HEK293 (cell line): Measurements from ENCODE around the gene WDR45B.
A peak's percentile ranks its signal among the peaks of the same experiment; 100 is the strongest.

ENCODE experiments used
- CTCF ChIA-PET: fragments of 350-600 bp; formaldehyde crosslinking; extraction: SDS; loops from one replicate; lab custom pipeline; 2021; ENCODE audit warnings: antibody characterized with exemption; lab: Yijun Ruan, JAX
- POLR2A ChIA-PET: fragments of 300-600 bp; formaldehyde crosslinking; extraction: SDS; loops from one replicate; lab custom pipeline; 2020; ENCODE audit warnings: antibody characterized with exemption, inconsistent platforms; lab: Yijun Ruan, JAX
- H3K27ac ChIP-seq: fragments of 200-500 bp; sonication (Bioruptor generic); 2 replicates; pipeline ENCODE4 v1.5.1; 2014; ENCODE audit warnings: low read depth, low read length, control low read depth, inconsistent platforms; ENCODE audit errors: extremely low read depth
- H3K36me3 ChIP-seq, 2 experiments: fragments of 200-500 bp in 1 of 2; sonication (Bioruptor generic) in 1 of 2; 1 replicate in 1 of 2; 2 replicates in 1 of 2; pipeline ENCODE4 v1.5.1; 2014 to 2017; ENCODE audit warnings: inconsistent platforms in 2 of 2, low read length in 2 of 2; ENCODE audit not compliant: control insufficient read depth in 2 of 2, insufficient read depth in 1 of 2
- H3K4me1 ChIP-seq: fragments of 200-500 bp; sonication (Bioruptor generic); 2 replicates; pipeline ENCODE4 v1.5.1; 2014; ENCODE audit warnings: mild to moderate bottlenecking, low read length, inconsistent platforms; ENCODE audit not compliant: control insufficient read depth, insufficient read depth
- H3K4me3 ChIP-seq: 2 replicates; pipeline ENCODE4 v1.5.1; 2011; ENCODE audit warnings: low read depth, mild to moderate bottlenecking, control low read depth, low read length, moderate library complexity
- H3K9me3 ChIP-seq: fragments of 200-500 bp; sonication (Bioruptor generic); 2 replicates; pipeline ENCODE4 v1.5.1; 2014; ENCODE audit warnings: low read depth, low read length, inconsistent platforms; ENCODE audit not compliant: control insufficient read depth, insufficient read depth
- EGR2 ChIP-seq: fragments of 450-650 bp; formaldehyde crosslinking; IDR thresholded peaks from 2 replicates; pipeline ENCODE4 v1.5.1; 2016; ENCODE audit warnings: low read depth, missing biosample characterization, missing genetic modification characterization
- GLI4 ChIP-seq: fragments of 450-650 bp; formaldehyde crosslinking; IDR thresholded peaks from 2 replicates; pipeline ENCODE4 v1.5.1; 2016; ENCODE audit warnings: missing biosample characterization, missing genetic modification characterization
- GLIS1 ChIP-seq: fragments of 450-650 bp; formaldehyde crosslinking; IDR thresholded peaks from 2 replicates; pipeline ENCODE4 v1.5.1; 2016; ENCODE audit warnings: missing biosample characterization, missing genetic modification characterization
- GLIS2 ChIP-seq: fragments of 450-650 bp; formaldehyde crosslinking; IDR thresholded peaks from 2 replicates; pipeline ENCODE4 v1.5.1; 2016; ENCODE audit warnings: missing biosample characterization, missing genetic modification characterization
- HIC1 ChIP-seq: fragments of 450-650 bp; formaldehyde crosslinking; IDR thresholded peaks from 2 replicates; pipeline ENCODE4 v1.5.1; 2016; ENCODE audit warnings: missing biosample characterization, missing genetic modification characterization
- PBX3 ChIP-seq: sonication (generic); formaldehyde crosslinking; IDR thresholded peaks from 2 replicates; pipeline ENCODE4 v1.8.1; 2022; ENCODE audit warnings: mild to moderate bottlenecking, moderate library complexity, missing genetic modification reagents
- ZEB2 ChIP-seq: fragments of 450-650 bp; formaldehyde crosslinking; IDR thresholded peaks from 2 replicates; pipeline ENCODE4 v1.5.1; 2016; ENCODE audit warnings: missing biosample characterization, missing genetic modification characterization
- ZFHX2 ChIP-seq: fragments of 450-650 bp; formaldehyde crosslinking; conservative IDR thresholded peaks from 2 replicates; pipeline ENCODE4 v1.5.1; 2016; ENCODE audit warnings: missing biosample characterization, missing genetic modification characterization
- ZNF10 ChIP-seq: fragments of 450-650 bp; formaldehyde crosslinking; IDR thresholded peaks from 2 replicates; pipeline ENCODE4 v1.5.1; 2017; ENCODE audit warnings: missing biosample characterization, missing genetic modification characterization
- ZNF121 ChIP-seq: fragments of 450-650 bp; formaldehyde crosslinking; IDR thresholded peaks from 2 replicates; pipeline ENCODE4 v1.5.1; 2016; ENCODE audit warnings: missing biosample characterization, missing genetic modification characterization
- ZNF214 ChIP-seq: fragments of 450-650 bp; formaldehyde crosslinking; IDR thresholded peaks from 2 replicates; pipeline ENCODE4 v1.5.1; 2017; ENCODE audit warnings: missing biosample characterization, mild to moderate bottlenecking, missing genetic modification characterization, borderline replicate concordance
- ZNF223 ChIP-seq: fragments of 450-650 bp; formaldehyde crosslinking; IDR thresholded peaks from 2 replicates; pipeline ENCODE4 v1.5.1; 2016; ENCODE audit warnings: missing biosample characterization, missing genetic modification characterization
- ZNF23 ChIP-seq: fragments of 450-650 bp; formaldehyde crosslinking; IDR thresholded peaks from 2 replicates; pipeline ENCODE4 v1.5.1; 2016; ENCODE audit warnings: missing biosample characterization, missing genetic modification characterization, borderline replicate concordance
- ZNF24 ChIP-seq: fragments of 450-650 bp; formaldehyde crosslinking; IDR thresholded peaks from 2 replicates; pipeline ENCODE4 v1.5.1; 2016; ENCODE audit warnings: missing biosample characterization, missing genetic modification characterization
- ZNF248 ChIP-seq: fragments of 450-650 bp; formaldehyde crosslinking; IDR thresholded peaks from 2 replicates; pipeline ENCODE4 v1.5.1; 2017; ENCODE audit warnings: missing biosample characterization, missing genetic modification characterization
- ZNF48 ChIP-seq: fragments of 450-650 bp; formaldehyde crosslinking; IDR thresholded peaks from 2 replicates; pipeline ENCODE4 v1.5.1; 2016; ENCODE audit warnings: missing biosample characterization, missing genetic modification characterization
- ZNF600 ChIP-seq: fragments of 450-650 bp; formaldehyde crosslinking; IDR thresholded peaks from 2 replicates; pipeline ENCODE4 v1.5.1; 2016; ENCODE audit warnings: missing biosample characterization, missing genetic modification characterization
- ZNF623 ChIP-seq: fragments of 450-650 bp; formaldehyde crosslinking; IDR thresholded peaks from 2 replicates; pipeline ENCODE4 v1.5.1; 2016; ENCODE audit warnings: missing biosample characterization, missing genetic modification characterization
- ZNF654 ChIP-seq: fragments of 450-650 bp; formaldehyde crosslinking; IDR thresholded peaks from 2 replicates; pipeline ENCODE4 v1.5.1; 2016; ENCODE audit warnings: low read depth, missing biosample characterization, missing genetic modification characterization
- ZNF707 ChIP-seq: fragments of 450-650 bp; formaldehyde crosslinking; IDR thresholded peaks from 2 replicates; pipeline ENCODE4 v1.5.1; 2016; ENCODE audit warnings: missing biosample characterization, missing genetic modification characterization
- ZNF747 ChIP-seq: fragments of 450-650 bp; formaldehyde crosslinking; IDR thresholded peaks from 2 replicates; pipeline ENCODE4 v1.5.1; 2016; ENCODE audit warnings: missing biosample characterization, missing genetic modification characterization
- ZNF777 ChIP-seq: fragments of 450-650 bp; formaldehyde crosslinking; IDR thresholded peaks from 2 replicates; pipeline ENCODE4 v1.5.1; 2017; ENCODE audit warnings: missing biosample characterization, missing genetic modification characterization, borderline replicate concordance
- TF ChIP-seq, protein P1 (sequence below): fragments of 450-650 bp; formaldehyde crosslinking; IDR thresholded peaks from 2 replicates; pipeline ENCODE4 v1.5.1; 2016; ENCODE audit warnings: missing biosample characterization, missing genetic modification characterization

Gene WDR45B

DNA sequence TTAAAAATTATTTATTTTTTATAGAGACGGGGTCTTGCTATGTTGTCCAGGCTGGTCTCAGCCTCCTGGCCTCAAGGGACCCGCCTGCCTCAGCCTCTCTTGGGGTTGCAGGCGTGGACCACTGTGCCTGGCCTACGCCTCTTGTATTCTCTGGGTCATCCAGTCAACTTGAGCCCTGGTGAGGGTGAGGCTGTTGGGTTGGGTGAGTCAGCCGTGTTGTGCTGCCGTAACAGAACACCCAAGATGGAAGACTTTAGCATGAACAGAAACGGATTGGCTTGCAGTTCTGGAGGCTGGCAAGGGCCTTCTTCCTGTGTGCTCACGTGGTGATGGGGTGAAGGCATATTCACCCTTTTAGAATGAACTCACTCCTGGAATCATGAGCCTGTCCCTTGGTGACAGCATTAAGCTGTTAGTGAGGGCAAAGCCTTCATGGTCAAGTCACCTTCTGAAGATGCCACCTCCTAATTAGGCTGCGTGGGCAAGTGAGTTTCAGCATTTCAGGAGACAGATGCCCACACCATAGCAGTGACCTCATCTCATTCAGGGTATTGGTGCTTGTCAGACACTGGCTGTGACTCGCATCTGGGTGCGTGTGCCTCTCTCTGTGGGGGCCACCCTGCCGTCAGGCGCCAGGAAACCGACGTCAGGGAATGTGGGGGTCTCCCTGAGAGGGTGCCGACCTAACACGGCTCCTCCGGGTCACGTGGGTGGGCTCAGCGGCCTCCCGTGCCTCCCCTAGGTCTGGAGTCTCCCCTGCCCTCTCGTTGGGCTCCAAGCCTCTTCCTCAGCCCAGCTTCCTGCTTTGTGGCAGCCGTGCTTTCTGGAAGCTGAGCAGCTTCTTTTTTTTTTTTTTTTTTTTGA lies 49.8 kb downstream of the WDR45B start:
- Histone ChIP-seq H3K36me3 (peaks cover 31 to 96% of the 10 kb centered on the region in 2 experiments), H3K9me3 (no peaks in the 10 kb centered on the region), H3K27ac (0 out of 2 replicates have a peak overlapping the region, but pooled peaks have one; percentile 16), H3K4me3 (no peak overlapping the region), H3K4me1 (peaks cover 2% of the 10 kb centered on the region)
- ChIA-PET POLR2A (no interaction called here), CTCF (no interaction called here)
- TF ChIP-seq ZNF121 (peak; percentile 89), GLI4 (no peak), ZNF600 (tag by site-specific recombination) (peak; percentile 75; the same call in 1 of the 2 replicates), ZFHX2 (tag by site-specific recombination) (peak; percentile 63), HIC1 (tag by site-specific recombination) (0 out of 2 replicates have a peak, but pooled peaks have one; percentile 21), EGR2 (tag by site-specific recombination) (peak; percentile 25; the same call in 1 of the 2 replicates), ZNF654 (tag by site-specific recombination) (no peak), PBX3 (CRISPR knock-in tag) (no peak), ZNF623 (tag by site-specific recombination) (no peak), GLIS2 (0 out of 2 replicates have a peak, but pooled peaks have one; percentile 15), GLIS1 (tag by site-specific recombination) (peak; percentile 21; the same call in 1 of the 2 replicates), ZNF10 (peak; percentile 80; the same call in 1 of the 2 replicates), ZEB2 (tag by site-specific recombination) (no peak)

DNA sequence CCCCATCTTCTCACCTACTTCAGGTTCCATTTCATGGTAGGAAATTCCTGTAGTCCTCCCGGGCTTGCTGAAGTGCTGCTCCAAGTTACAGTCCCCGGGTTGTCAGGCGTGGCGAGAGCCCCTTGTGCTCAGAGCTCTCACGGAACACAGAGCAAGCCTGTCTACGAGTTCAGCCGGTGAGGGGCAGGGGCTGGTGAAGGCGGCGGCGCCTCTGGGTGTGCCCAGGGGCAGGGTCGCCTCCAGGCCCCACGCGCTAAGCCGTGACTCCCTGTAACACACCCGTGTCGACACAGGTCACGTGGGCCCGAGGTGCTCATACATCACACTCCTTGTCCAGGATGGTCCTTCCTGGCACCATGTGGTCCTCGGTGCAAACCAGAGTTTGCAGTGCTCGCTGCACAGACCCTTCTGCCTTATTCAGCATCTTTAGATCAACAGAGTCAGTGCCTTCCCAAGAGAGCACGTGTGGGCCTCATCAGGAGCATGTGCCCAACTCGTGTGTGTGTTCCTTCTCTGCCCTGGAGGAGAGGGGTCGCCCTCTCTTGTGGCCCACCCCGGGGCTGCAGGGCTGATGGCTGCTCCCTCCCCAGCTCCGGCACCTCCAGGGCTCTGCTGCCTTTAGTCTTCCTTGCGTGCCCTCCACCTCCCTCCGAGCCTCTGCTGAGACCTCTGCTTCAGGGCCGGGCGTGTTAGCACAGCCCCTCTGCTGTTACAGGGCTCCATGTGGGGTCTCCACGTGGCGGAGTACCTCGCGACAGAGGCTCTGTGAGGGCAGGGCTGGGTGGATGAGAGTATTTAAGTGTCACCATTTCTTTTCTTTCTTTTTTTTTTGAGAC lies 51.2 kb downstream of the WDR45B start:
- H3K27ac ChIP-seq, result no peak overlapping the region
- H3K4me3 ChIP-seq, result no peak overlapping the region
- TF ChIP-seq ZNF23 (no peak), GLIS2 (peak; percentile 31; the same call in 1 of the 2 replicates)
- H3K4me1 ChIP-seq, result peaks cover 4% of the 10 kb centered on the region
- CTCF ChIA-PET, result interaction anchor here (0.7 kb wide), 1 partner anchor 144 kb away, joined by 3 read pairs; no protein-coding TSS in a partner anchor
- no peaks in the 10 kb centered on the region for H3K9me3 ChIP-seq
- POLR2A ChIA-PET, result no interaction called here
- H3K36me3 ChIP-seq, result peaks cover 24 to 86% of the 10 kb centered on the region in 2 experiments

DNA sequence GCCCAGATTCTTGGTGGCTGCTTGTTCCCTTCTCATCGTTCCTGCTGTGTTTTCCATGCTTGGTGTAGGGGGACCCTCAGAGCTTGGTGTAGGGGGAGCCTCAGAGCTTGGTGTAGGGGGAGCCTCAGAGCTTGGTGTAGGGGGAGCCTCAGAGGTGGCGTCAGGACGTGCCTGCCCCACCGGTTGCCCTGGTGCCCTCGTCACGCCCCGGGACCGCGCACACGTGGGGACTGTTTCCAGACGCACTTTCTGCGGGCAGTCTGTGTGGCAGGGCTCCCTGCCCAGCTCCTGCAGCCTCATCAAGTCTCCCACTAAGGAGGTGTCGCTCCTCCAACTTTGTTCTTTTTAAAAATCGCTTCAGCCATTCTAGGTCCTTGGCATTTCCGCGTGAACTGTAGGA lies 51.9 kb downstream of the WDR45B start:
- H3K4me1 ChIP-seq, result peaks cover 4% of the 10 kb centered on the region
- no peak for TF ChIP-seq ZNF747 (tag by site-specific recombination)
- no peak for TF ChIP-seq ZNF248 (tag by site-specific recombination)
- TF ChIP-seq ZNF777 (tag by site-specific recombination), result no peak
- no peak for TF ChIP-seq ZNF48 (tag by site-specific recombination)
- TF ChIP-seq, protein P1, sequence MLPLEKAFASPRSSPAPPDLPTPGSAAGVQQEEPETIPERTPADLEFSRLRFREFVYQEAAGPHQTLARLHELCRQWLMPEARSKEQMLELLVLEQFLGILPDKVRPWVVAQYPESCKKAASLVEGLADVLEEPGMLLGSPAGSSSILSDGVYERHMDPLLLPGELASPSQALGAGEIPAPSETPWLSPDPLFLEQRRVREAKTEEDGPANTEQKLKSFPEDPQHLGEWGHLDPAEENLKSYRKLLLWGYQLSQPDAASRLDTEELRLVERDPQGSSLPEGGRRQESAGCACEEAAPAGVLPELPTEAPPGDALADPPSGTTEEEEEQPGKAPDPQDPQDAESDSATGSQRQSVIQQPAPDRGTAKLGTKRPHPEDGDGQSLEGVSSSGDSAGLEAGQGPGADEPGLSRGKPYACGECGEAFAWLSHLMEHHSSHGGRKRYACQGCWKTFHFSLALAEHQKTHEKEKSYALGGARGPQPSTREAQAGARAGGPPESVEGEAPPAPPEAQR, result no peak
- no peak for TF ChIP-seq ZNF223 (tag by site-specific recombination)
- TF ChIP-seq ZNF214 (tag by site-specific recombination), result no peak
- no peak for TF ChIP-seq ZNF121
- TF ChIP-seq ZNF707 (tag by site-specific recombination), result no peak
- no peak for TF ChIP-seq ZNF24 (tag by site-specific recombination)
- TF ChIP-seq, all 188 proteins: peak for 0
- Histone ChIP-seq H3K36me3 (peaks cover 18 to 86% of the 10 kb centered on the region in 2 experiments; a peak in 2 of 3 replicates), H3K4me3 (no peak overlapping the region), H3K27ac (no peak overlapping the region), H3K9me3 (no peaks in the 10 kb centered on the region)
- ChIA-PET POLR2A (no interaction called here), CTCF (no interaction called here)
